Activated CD4-positive, CD25-positive, alpha-beta regulatory T cell treated with anti-CD3 and anti-CD28 coated beads, Interleukin-2, amount 50 U/mL, for 72 hours (primary cell): ENCODE measurements around the gene TSPOAP1.

Source experiments
- DNase-seq: peaks from one replicate; pipeline ENCODE4 v3.0.0; 2021

The TSPOAP1 gene

GRCh38 chr17:58302919-58303585, 25.5 kb downstream of the TSPOAP1 start:
- peak; percentile 28 for DNase-seq

GRCh38 chr17:58302171-58302918, 26.2 kb downstream of the TSPOAP1 start:
- DNase-seq, result peak; percentile 27

- peak; percentile 26 for DNase-seq
These were observed 27.0 kb downstream of the TSPOAP1 start for GRCh38 chr17:58301504-58302150.

GRCh38 chr17:58300336-58300735, 28.3 kb downstream of the TSPOAP1 start:
- DNase-seq, result peak; percentile 9

GRCh38 chr17:58294034-58294433, 34.6 kb downstream of the TSPOAP1 start:
- DNase-seq, result no peak

- no peak for DNase-seq
These were observed 37.3 kb downstream of the TSPOAP1 start for GRCh38 chr17:58291246-58291645.

- no peak for DNase-seq
These were observed 38.7 kb downstream of the TSPOAP1 start for GRCh38 chr17:58289869-58290268.

- no peak for DNase-seq
These were observed 43.2 kb downstream of the TSPOAP1 start for GRCh38 chr17:58285422-58285810.

GRCh38 chr17:58284613-58285421, 43.8 kb downstream of the TSPOAP1 start:
- peak; percentile 19 for DNase-seq

- DNase-seq, result peak; percentile 28
These were observed 44.7 kb downstream of the TSPOAP1 start for GRCh38 chr17:58283674-58284612.

GRCh38 chr17:58282442-58282841, 46.2 kb downstream of the TSPOAP1 start:
- DNase-seq, result no peak

GRCh38 chr17:58281511-58282011, 47.0 kb downstream of the TSPOAP1 start:
- no peak for DNase-seq

GRCh38 chr17:58280480-58281217, 47.9 kb downstream of the TSPOAP1 start, which contains the start of gene MPO:
TSS of gene MPO (minus strand) at chr17:58280935. CDS start at chr17:58280758, 177 bp downstream.
- DNase-seq, result no peak

- no peak for DNase-seq
These were observed 48.7 kb downstream of the TSPOAP1 start for GRCh38 chr17:58279736-58280479.

GRCh38 chr17:58279016-58279711, 49.4 kb downstream of the TSPOAP1 start:
- no peak for DNase-seq

GRCh38 chr17:58278661-58279015, 50.0 kb downstream of the TSPOAP1 start:
- DNase-seq, result no peak

- no peak for DNase-seq
These were observed 50.6 kb downstream of the TSPOAP1 start for GRCh38 chr17:58277802-58278595.

- no peak for DNase-seq
These were observed 51.3 kb downstream of the TSPOAP1 start for GRCh38 chr17:58277107-58277801.
